Retinal pigment epithelial cell (primary cell): ENCODE results near the gene WDR81.
A peak's percentile ranks its signal among the peaks of the same experiment; 100 is the strongest.

Experiments
- DNase-seq: peaks from one replicate; pipeline ENCODE4 v3.0.0-alpha.2; 2010; ENCODE audit warnings: low read depth
- H3K4me3 ChIP-seq: 2 replicates; pipeline ENCODE4 v1.5.1; 2011; ENCODE audit warnings: mild to moderate bottlenecking, low read length, control low read depth, moderate library complexity
- CTCF ChIP-seq: conservative IDR thresholded peaks from 2 replicates; pipeline ENCODE4 v1.5.1; 2011; ENCODE audit warnings: low read depth, low read length, control low read depth, inconsistent platforms

Gene WDR81

GRCh38 chr17:1779571-1780131 lies 55.1 kb downstream of the WDR81 start:
- DNase-seq = peak; percentile 93
- no peak overlapping the region for H3K4me3 ChIP-seq
- no peak for TF ChIP-seq CTCF

- no peak for TF ChIP-seq CTCF
- no peak overlapping the region for H3K4me3 ChIP-seq
- DNase-seq = no peak
These were observed 57.7 kb downstream of the WDR81 start for GRCh38 chr17:1782171-1782567.

GRCh38 chr17:1783271-1783670 lies 58.8 kb downstream of the WDR81 start:
- H3K4me3 ChIP-seq = no peak overlapping the region
- TF ChIP-seq CTCF = no peak
- DNase-seq = no peak

GRCh38 chr17:1783834-1784611 lies 59.5 kb downstream of the WDR81 start:
- peak; percentile 77 for TF ChIP-seq CTCF
- no peak for DNase-seq
- no peak overlapping the region for H3K4me3 ChIP-seq

GRCh38 chr17:1785930-1786329 lies 61.4 kb downstream of the WDR81 start:
- H3K4me3 ChIP-seq = no peak overlapping the region
- no peak for TF ChIP-seq CTCF
- no peak for DNase-seq

- TF ChIP-seq CTCF = no peak
These were observed 62.2 kb downstream of the WDR81 start for GRCh38 chr17:1786708-1787107.

More at GRCh38 chr17:1786708-1787107, 62.2 kb downstream of the WDR81 start:
- no peak for DNase-seq
- H3K4me3 ChIP-seq = no peak overlapping the region
